Vagina (tissue), 2 donors: ENCODE data around the gene ASAP2.

ENCODE experiments used
- POLR2A ChIP-seq, 2 donors: fragments of 450-650 bp; IDR thresholded peaks; one replicate each; pipeline ENCODE4 v1.6.1; 2017; ENCODE audit warnings: antibody characterized with exemption in 2 of 2, mild to moderate bottlenecking in 2 of 2, moderate library complexity in 2 of 2
- POLR2AphosphoS5 ChIP-seq, 2 donors: sonication (generic); formaldehyde crosslinking; IDR thresholded peaks; one replicate each; pipeline ENCODE4 v1.9.0; 2017; ENCODE audit warnings: antibody characterized with exemption in 2 of 2, mild to moderate bottlenecking in 2 of 2, low read depth in 1 of 2; ENCODE audit not compliant: insufficient read depth in 1 of 2

GRCh38 chr2:9313443-9313842, 106.8 kb downstream of the ASAP2 start:
- TF ChIP-seq POLR2AphosphoS5 (IDR thresholded peaks at IDR 0.05; ENCODE audit: insufficient read depth in 1 of 2, low read depth in 1 of 2) (no peak), POLR2A (IDR thresholded peaks at IDR 0.05) (no peak)
